ENCODE data around the gene PTPRO. TPM values are rescaled to one million over a fixed set of nuclear protein-coding genes. Genes with fewer than 3 reads are reported as not detected.

Gene PTPRO
- total RNA-seq, 3 donors from 2014 or later = 11.0 to 39.9 (median 21.9) TPM

DNA sequence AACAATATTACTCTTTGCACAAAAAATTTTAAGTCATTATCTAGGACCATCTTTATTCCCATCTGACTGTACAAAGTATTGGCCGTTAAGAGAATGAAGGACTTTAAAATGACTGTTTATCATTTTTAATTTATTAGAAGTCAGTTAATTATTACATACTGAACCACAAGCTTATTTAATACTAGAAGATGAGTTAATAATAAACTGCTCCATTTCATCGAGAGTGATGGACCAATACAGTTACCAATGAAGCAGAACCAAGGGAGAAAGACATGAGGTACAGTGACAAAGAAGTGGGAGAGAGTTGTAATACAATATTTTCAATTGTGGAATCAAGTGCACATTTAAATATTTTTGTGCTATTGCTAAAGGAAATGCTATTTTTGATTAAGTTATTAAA lies 83.3 kb downstream of the PTPRO start:
- TF ChIP-seq, protein P1, sequence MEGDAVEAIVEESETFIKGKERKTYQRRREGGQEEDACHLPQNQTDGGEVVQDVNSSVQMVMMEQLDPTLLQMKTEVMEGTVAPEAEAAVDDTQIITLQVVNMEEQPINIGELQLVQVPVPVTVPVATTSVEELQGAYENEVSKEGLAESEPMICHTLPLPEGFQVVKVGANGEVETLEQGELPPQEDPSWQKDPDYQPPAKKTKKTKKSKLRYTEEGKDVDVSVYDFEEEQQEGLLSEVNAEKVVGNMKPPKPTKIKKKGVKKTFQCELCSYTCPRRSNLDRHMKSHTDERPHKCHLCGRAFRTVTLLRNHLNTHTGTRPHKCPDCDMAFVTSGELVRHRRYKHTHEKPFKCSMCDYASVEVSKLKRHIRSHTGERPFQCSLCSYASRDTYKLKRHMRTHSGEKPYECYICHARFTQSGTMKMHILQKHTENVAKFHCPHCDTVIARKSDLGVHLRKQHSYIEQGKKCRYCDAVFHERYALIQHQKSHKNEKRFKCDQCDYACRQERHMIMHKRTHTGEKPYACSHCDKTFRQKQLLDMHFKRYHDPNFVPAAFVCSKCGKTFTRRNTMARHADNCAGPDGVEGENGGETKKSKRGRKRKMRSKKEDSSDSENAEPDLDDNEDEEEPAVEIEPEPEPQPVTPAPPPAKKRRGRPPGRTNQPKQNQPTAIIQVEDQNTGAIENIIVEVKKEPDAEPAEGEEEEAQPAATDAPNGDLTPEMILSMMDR (IDR thresholded peaks at IDR 0.05) = no peak
- no peak for ATAC-seq
- DNase-seq = no peak
- intact Hi-C loops (cut with DNase I, micrococcal nuclease) = no loop called here
- no peaks in the 10 kb centered on the region for H3K36me3 ChIP-seq (ENCODE audit: low read depth)
- no peaks in the 10 kb centered on the region for H3K4me1 ChIP-seq (ENCODE audit: low read depth)
- no peaks in the 10 kb centered on the region for H3K9me3 ChIP-seq
- no peak overlapping the region for H3K4me3 ChIP-seq

DNA sequence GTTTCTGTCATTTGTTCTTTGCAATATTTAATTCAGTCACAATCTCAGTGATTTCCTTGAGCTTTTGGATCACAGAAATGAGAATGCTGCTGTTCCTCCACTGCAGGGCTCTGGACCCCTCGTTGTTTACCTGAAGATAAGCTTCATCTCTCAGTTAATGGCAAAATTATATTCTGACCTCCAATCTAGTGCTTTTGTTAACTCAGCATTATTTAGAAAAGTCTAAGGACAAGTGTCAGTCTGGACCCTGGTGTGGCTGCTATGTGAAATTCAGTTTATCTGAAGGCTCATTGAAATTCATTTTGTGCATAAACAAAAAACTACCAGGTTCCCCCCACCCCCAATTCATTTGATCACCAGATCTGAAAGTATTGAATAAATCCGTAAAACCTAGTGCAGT lies 84.7 kb downstream of the PTPRO start:
- H3K9me3 ChIP-seq = no peaks in the 10 kb centered on the region
- intact Hi-C loops (cut with DNase I, micrococcal nuclease) = no loop called here
- H3K4me1 ChIP-seq (ENCODE audit: low read depth) = no peaks in the 10 kb centered on the region
- H3K36me3 ChIP-seq (ENCODE audit: low read depth) = no peaks in the 10 kb centered on the region
- no peak for ATAC-seq
- DNase-seq = no peak
- TF ChIP-seq, protein P1 (IDR thresholded peaks at IDR 0.05) = no peak
- H3K4me3 ChIP-seq = no peak overlapping the region

DNA sequence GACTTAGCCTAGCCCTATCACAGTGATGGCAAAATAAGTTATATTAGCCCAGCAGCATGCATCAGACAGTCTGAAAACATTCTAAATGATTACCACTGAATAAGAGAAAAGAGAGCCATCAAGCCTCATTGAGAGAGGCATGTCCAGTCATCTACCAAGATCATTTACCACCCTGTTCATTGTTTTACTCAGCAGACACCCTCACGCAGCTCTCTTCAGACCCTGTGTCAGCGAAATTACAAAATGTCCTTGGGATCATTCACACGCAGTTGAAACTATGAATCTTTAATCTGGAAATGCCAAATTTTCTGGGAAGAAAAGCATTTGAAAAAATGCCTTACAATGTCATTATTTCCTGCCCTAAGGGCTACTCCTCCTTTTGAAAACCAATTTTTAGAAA lies 89.5 kb downstream of the PTPRO start:
- no peaks in the 10 kb centered on the region for H3K9me3 ChIP-seq
- DNase-seq (no peak), ATAC-seq (no peak)
- TF ChIP-seq, protein P1 (IDR thresholded peaks at IDR 0.05) = no peak
- no peaks in the 10 kb centered on the region for H3K36me3 ChIP-seq (ENCODE audit: low read depth)
- H3K4me1 ChIP-seq (ENCODE audit: low read depth) = no peaks in the 10 kb centered on the region
- intact Hi-C loops (cut with DNase I, micrococcal nuclease) = no loop called here
- no peak overlapping the region for H3K4me3 ChIP-seq

DNA sequence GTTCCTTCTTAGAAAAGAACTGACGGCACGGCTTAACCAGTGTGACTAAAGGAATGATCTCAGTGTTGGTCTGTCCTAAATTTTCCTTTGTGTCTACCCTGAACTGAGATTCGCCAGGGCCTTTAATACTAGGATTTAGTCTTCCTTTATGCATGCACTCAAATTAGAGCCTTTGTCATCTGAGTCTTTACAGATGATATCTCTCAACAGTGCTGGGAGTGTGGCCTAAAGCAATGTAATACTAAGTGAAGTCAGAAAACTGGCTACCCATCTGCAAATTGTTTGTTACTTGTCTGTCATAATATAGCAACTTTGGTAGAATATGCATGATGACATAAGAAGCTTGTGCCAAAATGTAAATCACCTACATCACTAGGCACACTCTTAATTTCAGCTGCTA lies 95.4 kb downstream of the PTPRO start:
- intact Hi-C loops (cut with DNase I, micrococcal nuclease) = no loop called here
- Histone ChIP-seq H3K9me3 (no peaks in the 10 kb centered on the region), H3K36me3 (ENCODE audit: low read depth) (no peaks in the 10 kb centered on the region), H3K4me3 (no peak overlapping the region), H3K4me1 (ENCODE audit: low read depth) (no peaks in the 10 kb centered on the region)
- TF ChIP-seq, protein P1 (IDR thresholded peaks at IDR 0.05) = no peak
- ATAC-seq (no peak), DNase-seq (no peak)

DNA sequence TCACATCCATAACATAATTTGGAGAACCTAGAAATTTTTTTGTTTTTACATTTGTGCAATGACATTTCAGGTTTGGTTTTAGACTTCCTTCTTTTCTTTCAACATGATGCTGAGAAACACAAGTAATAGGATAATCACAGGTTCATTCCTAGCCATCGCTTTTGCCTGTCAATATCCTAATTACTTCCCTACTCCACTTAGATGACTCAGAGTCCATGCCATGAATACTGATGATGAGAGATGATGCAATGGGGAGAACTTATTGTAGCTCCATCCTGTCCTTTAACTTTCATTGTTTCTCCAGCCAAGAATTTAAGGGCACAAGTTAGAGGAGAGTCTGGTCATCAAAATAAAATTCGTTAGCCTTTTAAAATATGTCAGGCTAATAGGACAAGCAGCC lies 101.3 kb downstream of the PTPRO start:
- intact Hi-C loops (cut with DNase I, micrococcal nuclease) = no loop called here
- DNase-seq (no peak), ATAC-seq (no peak)
- Histone ChIP-seq H3K4me1 (ENCODE audit: low read depth) (no peaks in the 10 kb centered on the region), H3K4me3 (no peak overlapping the region), H3K36me3 (ENCODE audit: low read depth) (no peaks in the 10 kb centered on the region), H3K9me3 (no peaks in the 10 kb centered on the region)
- TF ChIP-seq, protein P1 (IDR thresholded peaks at IDR 0.05) = no peak

DNA sequence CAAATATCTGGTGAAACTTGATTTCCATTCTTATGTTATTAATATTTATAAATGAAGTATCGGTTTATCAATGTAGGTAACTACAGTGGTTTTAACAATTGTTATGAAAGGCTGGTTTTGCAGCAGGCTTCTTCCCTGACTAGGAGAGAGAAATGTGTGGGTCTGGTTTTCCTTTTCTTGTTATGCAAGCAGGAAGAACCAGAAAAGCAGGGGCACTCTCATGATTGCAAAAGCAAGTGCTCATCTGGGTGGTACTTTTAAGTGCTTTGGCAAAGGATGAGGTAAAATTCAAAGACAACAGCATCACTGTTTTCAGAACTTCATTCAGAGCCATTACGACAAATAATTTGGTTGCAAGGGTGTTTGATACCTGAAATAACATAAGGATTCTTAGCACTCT lies 105.6 kb downstream of the PTPRO start:
- no peak overlapping the region for H3K4me3 ChIP-seq
- TF ChIP-seq, protein P1 (IDR thresholded peaks at IDR 0.05) = no peak
- no peak for ATAC-seq
- no peaks in the 10 kb centered on the region for H3K9me3 ChIP-seq
- H3K36me3 ChIP-seq (ENCODE audit: low read depth) = no peaks in the 10 kb centered on the region
- intact Hi-C loops (cut with DNase I, micrococcal nuclease) = no loop called here
- no peak for DNase-seq
- H3K4me1 ChIP-seq (ENCODE audit: low read depth) = no peaks in the 10 kb centered on the region

All from mucosa of descending colon (tissue), 3 donors.